ENCODE data around the gene TPK1.

The TPK1 gene

DNA sequence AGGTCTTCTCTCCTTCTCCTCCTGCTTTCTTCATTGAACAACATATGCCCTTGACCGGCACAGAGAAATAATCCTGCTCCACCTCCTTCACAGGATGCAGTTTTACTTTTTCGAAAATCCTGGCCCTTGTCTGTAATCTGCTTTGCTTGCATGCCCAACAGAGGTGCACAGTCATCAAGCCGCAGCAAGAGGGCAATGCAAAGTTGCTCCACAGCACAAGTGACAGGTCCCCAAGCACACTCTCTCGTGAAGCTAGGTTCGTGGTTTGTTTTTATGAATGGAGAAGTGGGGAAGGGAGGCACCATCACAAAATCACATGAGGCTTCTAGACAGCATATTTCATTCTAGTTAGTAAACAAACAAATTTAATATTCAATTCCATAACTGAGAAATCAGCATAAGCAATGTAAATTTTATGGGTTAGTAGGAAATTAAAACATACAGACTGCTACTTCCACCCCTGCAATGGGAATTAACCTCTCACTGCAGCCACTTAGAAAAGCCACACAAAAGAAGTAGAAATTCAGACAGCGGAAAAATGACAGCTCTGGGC, 178.8 kb downstream of the TPK1 start:
- H3K9me2 ChIP-seq (ENCODE audit: low read depth, low read length), result no peaks in the 10 kb centered on the region
- peak; percentile 16; the same call in 1 of the 2 replicates for TF ChIP-seq CTCF (IDR thresholded peaks at IDR 0.05; ENCODE audit: low read length)
- no peak for TF ChIP-seq EZH2 (IDR thresholded peaks at IDR 0.05; ENCODE audit: borderline replicate concordance, low read length)
- H3K27me3 ChIP-seq (ENCODE audit: insufficient read depth, low read length), result no peaks in the 10 kb centered on the region
- H3K9me3 ChIP-seq (ENCODE audit: low read length), result no peaks in the 10 kb centered on the region
- no peak overlapping the region for H3K27ac ChIP-seq (ENCODE audit: low read depth, low read length, poor library complexity, severe bottlenecking)
- H3K79me2 ChIP-seq (ENCODE audit: insufficient read depth, low read length), result no peaks in the 10 kb centered on the region
- H2AFZ ChIP-seq (ENCODE audit: low read length), result no peak overlapping the region
- no peaks in the 10 kb centered on the region for H3F3A ChIP-seq (ENCODE audit: insufficient read depth, low read length)
- peaks cover 8% of the 10 kb centered on the region for H3K4me1 ChIP-seq (ENCODE audit: insufficient read depth, low read length, severe bottlenecking)
- H3K4me3 ChIP-seq (ENCODE audit: low read depth, low read length, poor library complexity, severe bottlenecking), result no peak overlapping the region
- H3K36me3 ChIP-seq (ENCODE audit: insufficient read depth, low read length), result no peaks in the 10 kb centered on the region
- no peaks in the 10 kb centered on the region for H4K20me1 ChIP-seq (ENCODE audit: insufficient read depth, low read length)
- no peak overlapping the region for H3K9ac ChIP-seq (ENCODE audit: low read length)
- no peak overlapping the region for H3K4me2 ChIP-seq (ENCODE audit: low read length)

- TF ChIP-seq EZH2 (IDR thresholded peaks at IDR 0.05; ENCODE audit: borderline replicate concordance, low read length), result no peak
- no peak for TF ChIP-seq CTCF (IDR thresholded peaks at IDR 0.05; ENCODE audit: low read length)
- Histone ChIP-seq H3K9me2 (ENCODE audit: low read depth, low read length) (no peaks in the 10 kb centered on the region), H2AFZ (ENCODE audit: low read length) (no peak overlapping the region), H3K27ac (ENCODE audit: low read depth, low read length, poor library complexity, severe bottlenecking) (no peak overlapping the region), H3K9me3 (ENCODE audit: low read length) (no peaks in the 10 kb centered on the region), H3K4me3 (ENCODE audit: low read depth, low read length, poor library complexity, severe bottlenecking) (no peak overlapping the region), H3K9ac (ENCODE audit: low read length) (no peak overlapping the region), H4K20me1 (ENCODE audit: insufficient read depth, low read length) (no peaks in the 10 kb centered on the region), H3F3A (ENCODE audit: insufficient read depth, low read length) (no peaks in the 10 kb centered on the region), H3K79me2 (ENCODE audit: insufficient read depth, low read length) (no peaks in the 10 kb centered on the region), H3K27me3 (ENCODE audit: insufficient read depth, low read length) (no peaks in the 10 kb centered on the region), H3K4me1 (ENCODE audit: insufficient read depth, low read length, severe bottlenecking) (peaks cover 8% of the 10 kb centered on the region), H3K4me2 (ENCODE audit: low read length) (no peak overlapping the region), H3K36me3 (ENCODE audit: insufficient read depth, low read length) (no peaks in the 10 kb centered on the region)
Observed at GRCh38 chr7:144653449-144653848, 182.4 kb downstream of the TPK1 start.

GRCh38 chr7:144650439-144650838, 185.4 kb downstream of the TPK1 start:
- Histone ChIP-seq H3K79me2 (ENCODE audit: insufficient read depth, low read length) (no peaks in the 10 kb centered on the region), H3K9me2 (ENCODE audit: low read depth, low read length) (no peaks in the 10 kb centered on the region)
- TF ChIP-seq CTCF (IDR thresholded peaks at IDR 0.05; ENCODE audit: low read length) (no peak), EZH2 (IDR thresholded peaks at IDR 0.05; ENCODE audit: borderline replicate concordance, low read length) (no peak)

More at GRCh38 chr7:144650439-144650838, 185.4 kb downstream of the TPK1 start:
- Histone ChIP-seq H3K9ac (ENCODE audit: low read length) (no peak overlapping the region), H3K4me1 (ENCODE audit: insufficient read depth, low read length, severe bottlenecking) (peaks cover 8% of the 10 kb centered on the region), H4K20me1 (ENCODE audit: insufficient read depth, low read length) (no peaks in the 10 kb centered on the region), H3F3A (ENCODE audit: insufficient read depth, low read length) (no peaks in the 10 kb centered on the region), H3K4me2 (ENCODE audit: low read length) (no peak overlapping the region), H2AFZ (ENCODE audit: low read length) (no peak overlapping the region), H3K27ac (ENCODE audit: low read depth, low read length, poor library complexity, severe bottlenecking) (no peak overlapping the region), H3K27me3 (ENCODE audit: insufficient read depth, low read length) (no peaks in the 10 kb centered on the region), H3K4me3 (ENCODE audit: low read depth, low read length, poor library complexity, severe bottlenecking) (no peak overlapping the region), H3K36me3 (ENCODE audit: insufficient read depth, low read length) (no peaks in the 10 kb centered on the region), H3K9me3 (ENCODE audit: low read length) (no peaks in the 10 kb centered on the region)

Measured in OCI-LY1 (cell line).